ENCODE data around the gene OR8G1. TPM values are rescaled to one million over a fixed set of nuclear protein-coding genes. Genes with fewer than 3 reads are reported as not detected.
"Not testable (repeated sequence)": the region's sequence is repeated elsewhere in the genome, so short reads cannot be mapped to it uniquely, and the experiment has no call there.

The OR8G1 gene
- total RNA-seq, 1 donor from 2014 or later: under 0.01 TPM

GRCh38 chr11:124233376-124233775 is 7.5 kb upstream of the OR8G1 start:
- Histone ChIP-seq H3K4me1 (ENCODE audit: control insufficient read depth in 3 of 3, insufficient read depth in 3 of 3, low read length in 3 of 3) (no peaks in the 10 kb centered on the region), H3K4me3 (ENCODE audit: low read length in 3 of 3) (no peak overlapping the region), H3K27ac (ENCODE audit: low read depth, low read length) (no peak overlapping the region), H3K9ac (ENCODE audit: low read depth in 1 of 3, low read length in 3 of 3) (no peak overlapping the region), H3K36me3 (ENCODE audit: control insufficient read depth in 3 of 3, insufficient read depth in 3 of 3, low read length in 3 of 3) (no peaks in the 10 kb centered on the region), H3K27me3 (ENCODE audit: control insufficient read depth in 3 of 3, insufficient read depth in 3 of 3, low read length in 3 of 3) (no peaks in the 10 kb centered on the region), H3K9me3 (ENCODE audit: control insufficient read depth in 3 of 3, low read length in 3 of 3) (no peaks in the 10 kb centered on the region)

GRCh38 chr11:124238512-124238911 is 2.4 kb upstream of the OR8G1 start:
- Histone ChIP-seq H3K27me3 (ENCODE audit: control insufficient read depth in 3 of 3, insufficient read depth in 3 of 3, low read length in 3 of 3) (no peaks in the 10 kb centered on the region), H3K4me1 (ENCODE audit: control insufficient read depth in 3 of 3, insufficient read depth in 3 of 3, low read length in 3 of 3) (no peaks in the 10 kb centered on the region), H3K27ac (ENCODE audit: low read depth, low read length) (no peak overlapping the region), H3K9ac (ENCODE audit: low read depth in 1 of 3, low read length in 3 of 3) (no peak overlapping the region), H3K36me3 (ENCODE audit: control insufficient read depth in 3 of 3, insufficient read depth in 3 of 3, low read length in 3 of 3) (no peaks in the 10 kb centered on the region), H3K4me3 (ENCODE audit: low read length in 3 of 3) (no peak overlapping the region), H3K9me3 (ENCODE audit: control insufficient read depth in 3 of 3, low read length in 3 of 3) (no peaks in the 10 kb centered on the region)

GRCh38 chr11:124249869-124250268 is 9.0 kb downstream of the OR8G1 start:
- H3K9me3 ChIP-seq (ENCODE audit: control insufficient read depth in 3 of 3, low read length in 3 of 3); H3K4me3 ChIP-seq (ENCODE audit: low read length in 3 of 3); H3K27me3 ChIP-seq (ENCODE audit: control insufficient read depth in 3 of 3, insufficient read depth in 3 of 3, low read length in 3 of 3); H3K9ac ChIP-seq (ENCODE audit: low read depth in 1 of 3, low read length in 3 of 3); H3K27ac ChIP-seq (ENCODE audit: low read depth, low read length); H3K4me1 ChIP-seq (ENCODE audit: control insufficient read depth in 3 of 3, insufficient read depth in 3 of 3, low read length in 3 of 3); H3K36me3 ChIP-seq (ENCODE audit: control insufficient read depth in 3 of 3, insufficient read depth in 3 of 3, low read length in 3 of 3): not testable (repeated sequence)

- no peaks in the 10 kb centered on the region for H3K4me1 ChIP-seq (ENCODE audit: control insufficient read depth in 3 of 3, insufficient read depth in 3 of 3, low read length in 3 of 3)
- no peaks in the 10 kb centered on the region for H3K27me3 ChIP-seq (ENCODE audit: control insufficient read depth in 3 of 3, insufficient read depth in 3 of 3, low read length in 3 of 3)
- no peaks in the 10 kb centered on the region for H3K36me3 ChIP-seq (ENCODE audit: control insufficient read depth in 3 of 3, insufficient read depth in 3 of 3, low read length in 3 of 3)
- H3K4me3 ChIP-seq (ENCODE audit: low read length in 3 of 3): no peak within 1 kb of the TSS
- no peaks in the 10 kb centered on the region for H3K9me3 ChIP-seq (ENCODE audit: control insufficient read depth in 3 of 3, low read length in 3 of 3)
- no peak within 1 kb of the TSS for H3K9ac ChIP-seq (ENCODE audit: low read depth in 1 of 3, low read length in 3 of 3)
- no peak within 1 kb of the TSS for H3K27ac ChIP-seq (ENCODE audit: low read depth, low read length)
Measured at GRCh38 chr11:124256076-124256475, 15.2 kb downstream of the OR8G1 start, which contains the start of gene OR8G5. TSS of gene OR8G5 (plus strand) at chr11:124256376. CDS start at chr11:124264932, 8,556 bp downstream.

GRCh38 chr11:124265041-124265440 is 24.1 kb downstream of the OR8G1 start:
- H3K27ac ChIP-seq (ENCODE audit: low read depth, low read length): not testable (repeated sequence)

GRCh38 chr11:124270886-124271285 is 30.0 kb downstream of the OR8G1 start:
- H3K36me3 ChIP-seq (ENCODE audit: control insufficient read depth in 3 of 3, insufficient read depth in 3 of 3, low read length in 3 of 3); H3K27ac ChIP-seq (ENCODE audit: low read depth, low read length); H3K9ac ChIP-seq (ENCODE audit: low read depth in 1 of 3, low read length in 3 of 3); H3K4me3 ChIP-seq (ENCODE audit: low read length in 3 of 3); H3K4me1 ChIP-seq (ENCODE audit: control insufficient read depth in 3 of 3, insufficient read depth in 3 of 3, low read length in 3 of 3); H3K9me3 ChIP-seq (ENCODE audit: control insufficient read depth in 3 of 3, low read length in 3 of 3); H3K27me3 ChIP-seq (ENCODE audit: control insufficient read depth in 3 of 3, insufficient read depth in 3 of 3, low read length in 3 of 3): not testable (repeated sequence)

More at GRCh38 chr11:124265041-124265440, 24.1 kb downstream of the OR8G1 start:
- H3K27me3 ChIP-seq (ENCODE audit: control insufficient read depth in 3 of 3, insufficient read depth in 3 of 3, low read length in 3 of 3); H3K4me1 ChIP-seq (ENCODE audit: control insufficient read depth in 3 of 3, insufficient read depth in 3 of 3, low read length in 3 of 3); H3K9ac ChIP-seq (ENCODE audit: low read depth in 1 of 3, low read length in 3 of 3); H3K4me3 ChIP-seq (ENCODE audit: low read length in 3 of 3); H3K9me3 ChIP-seq (ENCODE audit: control insufficient read depth in 3 of 3, low read length in 3 of 3); H3K36me3 ChIP-seq (ENCODE audit: control insufficient read depth in 3 of 3, insufficient read depth in 3 of 3, low read length in 3 of 3): not testable (repeated sequence)

GRCh38 chr11:124274000-124274399 is 33.1 kb downstream of the OR8G1 start:
- Histone ChIP-seq H3K9me3 (ENCODE audit: control insufficient read depth in 3 of 3, low read length in 3 of 3) (no peaks in the 10 kb centered on the region), H3K27me3 (ENCODE audit: control insufficient read depth in 3 of 3, insufficient read depth in 3 of 3, low read length in 3 of 3) (no peaks in the 10 kb centered on the region), H3K27ac (ENCODE audit: low read depth, low read length) (no peak overlapping the region), H3K9ac (ENCODE audit: low read depth in 1 of 3, low read length in 3 of 3) (no peak overlapping the region), H3K4me3 (ENCODE audit: low read length in 3 of 3) (no peak overlapping the region), H3K4me1 (ENCODE audit: control insufficient read depth in 3 of 3, insufficient read depth in 3 of 3, low read length in 3 of 3) (no peaks in the 10 kb centered on the region), H3K36me3 (ENCODE audit: control insufficient read depth in 3 of 3, insufficient read depth in 3 of 3, low read length in 3 of 3) (no peaks in the 10 kb centered on the region)

- no peaks in the 10 kb centered on the region for H3K4me1 ChIP-seq (ENCODE audit: control insufficient read depth in 3 of 3, insufficient read depth in 3 of 3, low read length in 3 of 3)
- no peaks in the 10 kb centered on the region for H3K9me3 ChIP-seq (ENCODE audit: control insufficient read depth in 3 of 3, low read length in 3 of 3)
- H3K27ac ChIP-seq (ENCODE audit: low read depth, low read length): no peak overlapping the region
- H3K27me3 ChIP-seq (ENCODE audit: control insufficient read depth in 3 of 3, insufficient read depth in 3 of 3, low read length in 3 of 3): no peaks in the 10 kb centered on the region
- H3K4me3 ChIP-seq (ENCODE audit: low read length in 3 of 3): no peak overlapping the region
- H3K36me3 ChIP-seq (ENCODE audit: control insufficient read depth in 3 of 3, insufficient read depth in 3 of 3, low read length in 3 of 3): no peaks in the 10 kb centered on the region
- H3K9ac ChIP-seq (ENCODE audit: low read depth in 1 of 3, low read length in 3 of 3): no peak overlapping the region
Measured at GRCh38 chr11:124276081-124276480, 35.2 kb downstream of the OR8G1 start.

GRCh38 chr11:124277207-124277606 is 36.3 kb downstream of the OR8G1 start:
- Histone ChIP-seq H3K27me3 (ENCODE audit: control insufficient read depth in 3 of 3, insufficient read depth in 3 of 3, low read length in 3 of 3) (no peaks in the 10 kb centered on the region), H3K4me3 (ENCODE audit: low read length in 3 of 3) (no peak overlapping the region), H3K27ac (ENCODE audit: low read depth, low read length) (no peak overlapping the region), H3K4me1 (ENCODE audit: control insufficient read depth in 3 of 3, insufficient read depth in 3 of 3, low read length in 3 of 3) (no peaks in the 10 kb centered on the region), H3K9ac (ENCODE audit: low read depth in 1 of 3, low read length in 3 of 3) (no peak overlapping the region), H3K9me3 (ENCODE audit: control insufficient read depth in 3 of 3, low read length in 3 of 3) (no peaks in the 10 kb centered on the region), H3K36me3 (ENCODE audit: control insufficient read depth in 3 of 3, insufficient read depth in 3 of 3, low read length in 3 of 3) (no peaks in the 10 kb centered on the region)

- H3K9me3 ChIP-seq (ENCODE audit: control insufficient read depth in 3 of 3, low read length in 3 of 3): no peaks in the 10 kb centered on the region
- H3K27me3 ChIP-seq (ENCODE audit: control insufficient read depth in 3 of 3, insufficient read depth in 3 of 3, low read length in 3 of 3): no peaks in the 10 kb centered on the region
- no peak overlapping the region for H3K4me3 ChIP-seq (ENCODE audit: low read length in 3 of 3)
- H3K36me3 ChIP-seq (ENCODE audit: control insufficient read depth in 3 of 3, insufficient read depth in 3 of 3, low read length in 3 of 3): no peaks in the 10 kb centered on the region
- H3K27ac ChIP-seq (ENCODE audit: low read depth, low read length): no peak overlapping the region
- no peaks in the 10 kb centered on the region for H3K4me1 ChIP-seq (ENCODE audit: control insufficient read depth in 3 of 3, insufficient read depth in 3 of 3, low read length in 3 of 3)
- no peak overlapping the region for H3K9ac ChIP-seq (ENCODE audit: low read depth in 1 of 3, low read length in 3 of 3)
Measured at GRCh38 chr11:124277804-124278203, 36.9 kb downstream of the OR8G1 start.

GRCh38 chr11:124278261-124278660 is 37.4 kb downstream of the OR8G1 start:
- H3K9me3 ChIP-seq (ENCODE audit: control insufficient read depth in 3 of 3, low read length in 3 of 3): no peaks in the 10 kb centered on the region
- no peaks in the 10 kb centered on the region for H3K4me1 ChIP-seq (ENCODE audit: control insufficient read depth in 3 of 3, insufficient read depth in 3 of 3, low read length in 3 of 3)
- no peak overlapping the region for H3K9ac ChIP-seq (ENCODE audit: low read depth in 1 of 3, low read length in 3 of 3)
- no peaks in the 10 kb centered on the region for H3K36me3 ChIP-seq (ENCODE audit: control insufficient read depth in 3 of 3, insufficient read depth in 3 of 3, low read length in 3 of 3)
- no peak overlapping the region for H3K4me3 ChIP-seq (ENCODE audit: low read length in 3 of 3)
- no peak overlapping the region for H3K27ac ChIP-seq (ENCODE audit: low read depth, low read length)
- H3K27me3 ChIP-seq (ENCODE audit: control insufficient read depth in 3 of 3, insufficient read depth in 3 of 3, low read length in 3 of 3): no peaks in the 10 kb centered on the region

All from skeletal muscle tissue (tissue), 4 donors.